Thyroid gland (tissue), 4 donors: ENCODE results near the gene FHIP2A.

Source experiments
- CTCF ChIP-seq, 6 experiments: fragments of 200-600 bp in 3 of 6; fragments of 450-650 bp in 3 of 6; sonication (generic) in 3 of 6; IDR thresholded peaks; one replicate each; pipeline ENCODE4 v1.5.1; 2016 to 2019; ENCODE audit warnings: antibody characterized with exemption in 6 of 6, mild to moderate bottlenecking in 2 of 6, inconsistent platforms in 1 of 6, moderate library complexity in 1 of 6
- POLR2A ChIP-seq, 2 donors: fragments of 450-650 bp; IDR thresholded peaks; one replicate each; pipeline ENCODE4 v1.6.1; 2017; ENCODE audit warnings: antibody characterized with exemption in 2 of 2, mild to moderate bottlenecking in 2 of 2, moderate library complexity in 1 of 2

DNA sequence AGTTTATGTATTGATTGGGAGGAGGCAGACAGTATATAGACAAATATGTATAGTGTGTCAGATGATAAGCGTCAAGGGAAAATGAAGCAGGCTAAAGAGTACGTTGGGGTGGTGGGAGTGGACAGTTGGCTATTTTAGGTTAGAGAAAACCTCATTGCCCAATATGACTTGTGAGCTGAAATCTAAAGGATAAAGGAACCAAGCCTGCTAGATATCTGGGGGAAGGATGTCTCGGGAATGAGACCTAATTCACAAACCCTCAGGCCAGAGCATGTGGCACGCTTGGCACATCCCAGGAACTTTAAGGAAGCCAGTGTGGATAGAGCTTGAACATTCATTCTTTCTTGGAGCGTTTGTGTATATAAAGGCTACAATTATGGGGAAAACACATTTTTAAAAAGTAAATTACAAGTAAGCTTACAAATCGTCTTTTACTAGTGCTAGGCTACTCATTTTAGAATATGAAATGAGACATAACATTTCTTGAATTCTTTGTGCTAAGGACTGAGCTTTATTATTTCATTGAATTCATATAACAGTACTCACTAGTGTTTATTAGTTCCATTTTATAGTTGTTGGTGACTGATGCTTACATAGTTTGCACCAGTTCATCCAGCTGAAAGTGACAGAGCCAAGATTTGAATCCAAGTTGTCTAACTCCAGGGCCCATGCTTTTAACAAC lies 9.7 kb downstream of the FHIP2A start:
- TF ChIP-seq CTCF (IDR thresholded peaks at IDR 0.05) (no peak), POLR2A (IDR thresholded peaks at IDR 0.05) (no peak)
